ENCODE measurements around the gene ZNF462.

The ZNF462 gene

DNA sequence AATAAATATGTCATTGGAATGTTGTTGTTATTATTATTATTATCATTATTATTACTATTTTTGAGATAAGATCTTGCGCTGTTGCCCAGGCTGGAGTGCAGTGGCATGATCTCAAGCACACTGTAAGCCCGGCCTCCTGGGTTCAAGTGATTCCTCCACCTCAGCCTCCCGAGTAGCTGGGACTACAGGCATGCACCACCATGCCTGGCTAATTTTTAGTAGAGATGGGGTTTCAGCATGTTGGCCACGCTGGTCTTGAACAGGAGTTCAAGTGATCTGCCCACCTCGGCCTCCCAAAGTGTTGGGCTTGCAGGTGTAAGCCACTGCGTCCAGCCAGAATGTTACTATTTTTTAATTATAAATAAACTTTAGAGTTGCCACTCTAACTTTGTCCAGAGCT is 14.4 kb downstream of the ZNF462 start:
- TF ChIP-seq CTCF (IDR thresholded peaks at IDR 0.05; ENCODE audit: low read depth, low read length), result no peak
- H3K4me3 ChIP-seq (replicated peaks in 1 of 2; ENCODE audit: low read depth in 2 of 2, low read length in 2 of 2), result no peak overlapping the region
- DNase-seq (ENCODE audit: low read depth in 2 of 2), result no peak

DNA sequence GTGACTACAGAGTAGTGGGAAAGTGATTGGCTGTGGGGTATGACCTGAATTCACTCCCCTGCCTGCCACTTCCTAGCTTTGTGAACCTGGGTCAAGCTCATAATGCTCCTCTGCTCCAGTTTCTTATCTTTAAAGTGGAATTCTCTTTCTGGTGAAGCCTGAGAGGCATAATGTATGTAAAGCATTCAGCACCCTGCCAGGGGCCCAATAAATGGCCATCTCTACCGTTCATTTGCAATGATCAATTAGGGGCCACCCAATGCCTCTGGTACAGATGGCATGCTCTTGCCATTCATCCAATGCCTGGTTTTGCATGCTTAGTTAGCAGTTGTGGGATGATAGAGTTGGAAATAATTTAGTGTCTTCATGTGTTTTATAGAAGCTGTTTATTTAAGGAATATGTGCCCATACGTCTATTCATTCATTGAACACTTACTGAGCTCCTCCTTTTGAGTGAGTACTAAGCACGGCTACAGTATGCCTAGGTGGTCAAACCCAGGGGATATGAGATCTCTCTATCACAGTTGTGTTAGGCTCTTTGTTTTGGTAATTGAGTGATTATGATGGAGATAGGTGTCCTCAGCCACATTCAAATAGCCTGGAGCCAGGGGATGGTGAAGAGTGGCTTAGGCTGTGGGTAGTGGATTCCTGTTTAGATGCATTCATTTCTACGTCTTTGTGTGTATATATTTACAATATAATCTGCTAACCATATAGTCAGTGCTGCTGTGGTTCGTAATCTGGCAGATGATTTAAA is 15.3 kb downstream of the ZNF462 start:
- no peak for TF ChIP-seq CTCF (IDR thresholded peaks at IDR 0.05; ENCODE audit: low read depth, low read length)
- no peak for DNase-seq (ENCODE audit: low read depth in 2 of 2)
- H3K4me3 ChIP-seq (replicated peaks in 1 of 2; ENCODE audit: low read depth in 2 of 2, low read length in 2 of 2), result no peak overlapping the region

- peak; percentile 93 to 96 for DNase-seq (ENCODE audit: low read depth in 2 of 2)
- TF ChIP-seq CTCF (IDR thresholded peaks at IDR 0.05; ENCODE audit: low read depth, low read length), result no peak
- H3K4me3 ChIP-seq (replicated peaks in 1 of 2; ENCODE audit: low read depth in 2 of 2, low read length in 2 of 2), result no peak overlapping the region
These were observed 16.0 kb downstream of the ZNF462 start for GRCh38 chr9:106878934-106879333.

- TF ChIP-seq CTCF (IDR thresholded peaks at IDR 0.05; ENCODE audit: low read depth, low read length), result no peak
- DNase-seq (ENCODE audit: low read depth in 2 of 2), result no peak
- no peak overlapping the region for H3K4me3 ChIP-seq (replicated peaks in 1 of 2; ENCODE audit: low read depth in 2 of 2, low read length in 2 of 2)
These were observed 16.5 kb downstream of the ZNF462 start for GRCh38 chr9:106879439-106879882.

DNA sequence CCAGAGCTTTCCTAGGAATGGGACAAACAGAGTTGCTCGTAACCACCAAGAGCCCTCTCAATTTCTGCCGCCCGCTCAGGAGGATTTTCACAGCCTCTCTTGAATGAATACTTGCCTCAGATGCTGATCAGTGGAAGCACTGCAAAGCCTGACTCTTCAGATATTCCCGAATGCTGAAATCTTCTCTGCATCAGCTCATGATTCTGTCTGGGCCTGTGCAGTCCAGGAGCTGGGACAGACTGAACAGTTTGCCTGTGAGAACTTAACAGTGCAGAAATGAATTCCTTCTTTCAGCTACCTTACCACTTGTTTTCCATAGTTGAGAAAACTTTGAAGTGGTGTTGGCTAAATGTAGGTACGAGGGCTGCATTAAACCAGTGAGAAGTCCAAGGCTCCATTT is 17.1 kb downstream of the ZNF462 start:
- TF ChIP-seq CTCF (IDR thresholded peaks at IDR 0.05; ENCODE audit: low read depth, low read length), result no peak
- no peak overlapping the region for H3K4me3 ChIP-seq (replicated peaks in 1 of 2; ENCODE audit: low read depth in 2 of 2, low read length in 2 of 2)
- no peak for DNase-seq (ENCODE audit: low read depth in 2 of 2)

- no peak for TF ChIP-seq CTCF (IDR thresholded peaks at IDR 0.05; ENCODE audit: low read depth, low read length)
- H3K4me3 ChIP-seq (replicated peaks in 1 of 2; ENCODE audit: low read depth in 2 of 2, low read length in 2 of 2), result no peak overlapping the region
- peak; percentile 75 to 80 for DNase-seq (ENCODE audit: low read depth in 2 of 2)
These were observed 17.9 kb downstream of the ZNF462 start for GRCh38 chr9:106880863-106881262.

GRCh38 chr9:106883030-106883429 is 20.1 kb downstream of the ZNF462 start:
- no peak overlapping the region for H3K4me3 ChIP-seq (replicated peaks in 1 of 2; ENCODE audit: low read depth in 2 of 2, low read length in 2 of 2)
- no peak for DNase-seq (ENCODE audit: low read depth in 2 of 2)
- TF ChIP-seq CTCF (IDR thresholded peaks at IDR 0.05; ENCODE audit: low read depth, low read length), result no peak

All from cardiac fibroblast (primary cell).